AG10803 (cell line): Measurements from ENCODE around the gene HSF5.

ENCODE experiments used
- DNase-seq: peaks from one replicate; pipeline ENCODE4 v3.0.0; 2010; ENCODE audit warnings: low read depth
- H3K4me3 ChIP-seq: 2 replicates; pipeline ENCODE4 v1.5.1; 2011; ENCODE audit warnings: mild to moderate bottlenecking, low read length, control low read depth
- TF ChIP-seq, protein P1 (sequence below): conservative IDR thresholded peaks from 2 replicates; pipeline ENCODE4 v1.5.1; 2011; ENCODE audit warnings: mild to moderate bottlenecking, low read length, control low read depth, inconsistent platforms

The HSF5 gene

DNA sequence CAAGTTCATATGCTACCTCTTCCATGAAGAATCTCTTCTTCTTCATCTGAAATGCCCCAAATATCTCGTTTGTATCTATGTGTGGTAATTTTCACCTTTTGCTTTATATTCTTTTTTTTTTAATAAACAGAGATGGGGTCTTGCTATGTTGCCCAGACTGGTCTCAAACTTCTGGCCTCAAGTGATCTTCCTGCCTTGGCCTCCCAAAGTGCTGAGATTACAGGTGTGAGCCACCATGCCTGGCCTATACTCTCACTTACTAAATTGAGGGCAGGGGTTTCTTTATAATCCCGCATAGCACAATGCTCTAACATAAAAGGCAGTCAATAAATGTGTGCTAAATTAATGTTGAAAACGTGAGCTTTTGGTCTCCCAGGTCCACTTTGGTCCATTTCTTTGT is 101.5 kb downstream of the HSF5 start:
- TF ChIP-seq, protein P1, sequence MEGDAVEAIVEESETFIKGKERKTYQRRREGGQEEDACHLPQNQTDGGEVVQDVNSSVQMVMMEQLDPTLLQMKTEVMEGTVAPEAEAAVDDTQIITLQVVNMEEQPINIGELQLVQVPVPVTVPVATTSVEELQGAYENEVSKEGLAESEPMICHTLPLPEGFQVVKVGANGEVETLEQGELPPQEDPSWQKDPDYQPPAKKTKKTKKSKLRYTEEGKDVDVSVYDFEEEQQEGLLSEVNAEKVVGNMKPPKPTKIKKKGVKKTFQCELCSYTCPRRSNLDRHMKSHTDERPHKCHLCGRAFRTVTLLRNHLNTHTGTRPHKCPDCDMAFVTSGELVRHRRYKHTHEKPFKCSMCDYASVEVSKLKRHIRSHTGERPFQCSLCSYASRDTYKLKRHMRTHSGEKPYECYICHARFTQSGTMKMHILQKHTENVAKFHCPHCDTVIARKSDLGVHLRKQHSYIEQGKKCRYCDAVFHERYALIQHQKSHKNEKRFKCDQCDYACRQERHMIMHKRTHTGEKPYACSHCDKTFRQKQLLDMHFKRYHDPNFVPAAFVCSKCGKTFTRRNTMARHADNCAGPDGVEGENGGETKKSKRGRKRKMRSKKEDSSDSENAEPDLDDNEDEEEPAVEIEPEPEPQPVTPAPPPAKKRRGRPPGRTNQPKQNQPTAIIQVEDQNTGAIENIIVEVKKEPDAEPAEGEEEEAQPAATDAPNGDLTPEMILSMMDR: no peak

DNA sequence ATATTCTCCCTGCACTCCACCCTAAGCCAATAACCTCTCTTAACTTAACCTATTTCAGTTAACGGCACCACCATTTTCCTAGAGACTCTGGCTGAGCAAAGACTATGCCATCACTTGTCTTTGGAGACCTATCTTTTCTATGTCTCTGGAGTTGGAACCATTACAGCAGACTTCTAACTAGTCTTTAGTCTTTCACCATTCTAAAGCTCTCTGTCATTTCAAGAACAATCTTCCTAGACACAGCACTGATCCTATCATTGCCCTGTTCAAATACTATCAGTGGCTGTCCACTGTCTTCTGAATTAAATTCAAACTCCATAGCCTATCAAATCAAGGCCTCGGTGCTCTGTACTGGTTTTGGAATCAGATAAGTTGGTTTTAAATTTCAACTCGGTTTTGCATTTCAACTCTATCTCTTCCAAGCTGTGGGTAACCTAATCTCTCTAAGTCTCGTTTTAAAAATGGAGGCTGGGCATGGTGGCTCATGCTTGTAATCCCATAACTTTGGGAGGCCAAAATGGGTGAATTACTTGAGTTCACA is 102.8 kb downstream of the HSF5 start:
- no peak for DNase-seq
- TF ChIP-seq, protein P1: no peak
- H3K4me3 ChIP-seq: no peak overlapping the region

More for the DNA sequence above, 101.5 kb downstream of the HSF5 start:
- H3K4me3 ChIP-seq: no peak overlapping the region
- no peak for DNase-seq

DNA sequence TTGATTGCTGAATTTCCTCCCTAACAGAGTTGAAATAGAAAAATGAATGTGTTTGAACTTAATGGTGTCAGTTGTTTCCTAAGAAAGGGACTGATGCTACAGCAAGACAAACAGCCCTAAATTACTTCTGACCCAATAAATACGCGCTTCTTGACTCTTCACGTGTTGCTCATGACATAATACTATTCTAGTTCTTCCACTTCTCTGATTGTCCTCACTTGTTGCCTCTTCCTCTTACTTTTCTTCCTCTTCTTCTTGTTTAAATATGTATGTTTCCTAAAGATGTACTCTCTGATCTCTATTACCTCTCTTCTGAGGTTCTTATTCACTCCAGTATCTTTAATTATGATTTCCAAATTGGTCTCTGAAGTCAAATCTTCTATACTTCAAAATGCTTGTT is 103.3 kb downstream of the HSF5 start:
- no peak overlapping the region for H3K4me3 ChIP-seq
- TF ChIP-seq, protein P1: no peak
- no peak for DNase-seq

DNA sequence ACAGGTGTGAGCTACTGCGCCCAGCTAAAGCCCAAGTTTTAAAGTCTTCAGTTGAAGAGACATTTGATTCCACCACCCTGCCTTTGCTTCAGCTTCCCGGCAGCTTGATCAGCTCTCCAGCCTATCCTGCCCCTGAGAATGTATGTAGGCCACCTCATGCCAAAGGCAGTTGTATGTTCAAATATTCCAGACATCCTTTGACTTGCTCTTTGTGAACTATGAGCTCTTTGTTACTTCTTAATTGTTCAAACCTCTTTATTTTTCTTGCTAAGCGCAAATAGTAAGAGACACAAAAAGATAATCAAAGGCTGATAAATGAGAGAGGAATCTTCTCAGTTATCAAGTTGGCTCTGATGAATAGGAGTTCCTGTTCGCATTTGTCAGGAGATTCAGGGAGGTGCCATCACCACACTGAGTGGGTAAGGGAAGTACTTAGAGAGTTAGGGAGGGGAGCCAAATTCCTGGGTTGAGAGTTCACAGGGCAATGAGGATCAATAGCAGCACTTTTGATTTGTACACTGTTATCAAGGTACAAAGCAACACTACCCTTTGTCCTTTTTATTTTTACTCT is 104.2 kb downstream of the HSF5 start:
- DNase-seq: no peak
- no peak overlapping the region for H3K4me3 ChIP-seq
- TF ChIP-seq, protein P1: no peak

DNA sequence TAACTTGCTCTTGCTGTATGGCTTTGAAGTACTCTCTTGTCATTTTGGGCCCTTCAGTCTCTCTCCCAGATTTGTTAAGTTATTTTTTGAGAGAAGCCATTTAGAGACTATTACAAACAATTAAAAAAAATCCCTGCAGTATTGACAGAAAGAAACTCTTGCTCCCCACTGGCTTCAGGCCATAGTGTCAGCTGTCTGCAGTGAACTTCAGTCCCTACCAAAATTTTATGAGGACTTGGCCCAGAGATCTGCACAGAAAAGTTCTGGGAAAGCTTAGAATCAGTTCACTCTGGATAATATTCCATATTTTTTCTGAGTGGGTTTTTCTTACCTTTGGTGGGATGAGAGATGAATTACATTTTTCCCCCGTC is 105.4 kb downstream of the HSF5 start:
- no peak overlapping the region for H3K4me3 ChIP-seq
- TF ChIP-seq, protein P1: no peak
- DNase-seq: no peak

DNA sequence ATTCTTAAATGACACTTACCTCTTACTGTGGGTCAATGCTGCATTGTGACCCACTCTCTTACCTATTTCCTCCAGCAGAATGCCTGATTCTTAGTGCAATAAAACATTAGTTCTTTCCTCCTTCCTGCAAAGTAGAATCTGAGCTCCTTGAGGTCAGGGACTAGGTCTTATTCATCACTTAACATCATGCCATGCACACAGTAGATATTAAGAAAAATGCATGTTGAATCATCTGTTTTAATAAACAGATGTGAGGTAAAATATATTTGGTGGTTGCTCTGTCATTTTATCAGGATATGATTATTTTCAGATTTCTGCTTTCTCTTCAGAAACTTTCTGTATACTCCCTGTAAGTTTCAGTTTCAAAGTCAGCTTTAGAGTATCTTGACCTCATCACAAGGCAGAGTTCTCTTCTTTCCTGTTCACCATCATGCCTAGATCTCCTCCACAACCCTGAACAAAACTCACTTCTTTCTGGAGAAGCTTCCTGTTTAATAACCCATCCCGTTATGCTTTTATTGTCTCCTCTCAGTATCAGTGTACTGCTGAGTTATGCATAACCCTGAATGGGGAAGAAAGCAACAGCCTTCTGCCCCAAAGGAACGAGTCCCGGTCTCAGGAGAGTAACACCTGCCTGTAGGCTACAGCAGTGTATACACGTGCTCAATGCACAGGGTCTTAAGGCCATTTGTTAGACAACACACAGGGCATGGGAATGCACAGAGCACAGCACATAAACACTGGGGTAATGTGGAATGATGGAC is 105.9 kb downstream of the HSF5 start:
- no peak overlapping the region for H3K4me3 ChIP-seq
- TF ChIP-seq, protein P1: no peak
- DNase-seq: no peak
